ENCODE results near the gene CARF.

DNA sequence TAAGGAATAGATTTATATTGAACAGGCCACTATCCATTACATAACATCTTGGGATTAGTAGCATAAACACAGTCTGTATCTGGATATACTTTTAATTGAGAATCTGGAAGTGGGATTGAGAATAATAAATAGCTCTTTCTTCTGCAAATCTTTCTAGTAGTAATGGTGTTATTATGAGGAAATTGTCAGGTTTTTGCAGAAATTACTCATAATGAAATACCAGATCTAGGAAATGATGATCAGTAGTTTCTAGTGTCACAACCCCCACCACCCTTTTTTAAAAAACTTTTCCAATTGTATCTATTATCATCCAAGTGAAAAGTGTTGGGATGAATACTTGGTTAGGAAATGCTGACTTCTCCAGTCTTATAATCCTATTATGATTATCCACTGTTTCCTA lies 121.3 kb downstream of the CARF start:
- TF ChIP-seq, protein P1, sequence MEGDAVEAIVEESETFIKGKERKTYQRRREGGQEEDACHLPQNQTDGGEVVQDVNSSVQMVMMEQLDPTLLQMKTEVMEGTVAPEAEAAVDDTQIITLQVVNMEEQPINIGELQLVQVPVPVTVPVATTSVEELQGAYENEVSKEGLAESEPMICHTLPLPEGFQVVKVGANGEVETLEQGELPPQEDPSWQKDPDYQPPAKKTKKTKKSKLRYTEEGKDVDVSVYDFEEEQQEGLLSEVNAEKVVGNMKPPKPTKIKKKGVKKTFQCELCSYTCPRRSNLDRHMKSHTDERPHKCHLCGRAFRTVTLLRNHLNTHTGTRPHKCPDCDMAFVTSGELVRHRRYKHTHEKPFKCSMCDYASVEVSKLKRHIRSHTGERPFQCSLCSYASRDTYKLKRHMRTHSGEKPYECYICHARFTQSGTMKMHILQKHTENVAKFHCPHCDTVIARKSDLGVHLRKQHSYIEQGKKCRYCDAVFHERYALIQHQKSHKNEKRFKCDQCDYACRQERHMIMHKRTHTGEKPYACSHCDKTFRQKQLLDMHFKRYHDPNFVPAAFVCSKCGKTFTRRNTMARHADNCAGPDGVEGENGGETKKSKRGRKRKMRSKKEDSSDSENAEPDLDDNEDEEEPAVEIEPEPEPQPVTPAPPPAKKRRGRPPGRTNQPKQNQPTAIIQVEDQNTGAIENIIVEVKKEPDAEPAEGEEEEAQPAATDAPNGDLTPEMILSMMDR (IDR thresholded peaks at IDR 0.05; ENCODE audit: poor library complexity): no peak
- no peak for TF ChIP-seq EZH2 (IDR thresholded peaks at IDR 0.05; ENCODE audit: borderline replicate concordance)
